MCF 10A (cell line): Measurements from ENCODE around the gene IREB2. TPM values are rescaled to one million over a fixed set of nuclear protein-coding genes. Genes with fewer than 3 reads are reported as not detected.
A peak's percentile ranks its signal among the peaks of the same experiment; 100 is the strongest.

Experiments used
- BruUV-seq: library from RNA; stranded (reverse); fragments of 400-500 nt; replicated peaks from 2 replicates; lab custom pipeline; 2021; lab: Mats Ljungman, UMichigan
- CTCF ChIA-PET: fragments of 300-600 bp; sonication (Branson Sonifier 250); formaldehyde crosslinking; extraction: SDS; loops from one replicate; lab custom pipeline; 2021; ENCODE audit warnings: antibody characterized with exemption, inconsistent platforms; lab: Yijun Ruan, JAX
- POLR2A ChIA-PET: fragments of 300-600, 350-650 bp; sonication (Branson Sonifier 250); formaldehyde crosslinking; extraction: SDS; loops from one replicate; lab custom pipeline; 2020; ENCODE audit warnings: antibody characterized with exemption, inconsistent platforms; lab: Yijun Ruan, JAX
- DNase-seq: peaks from one replicate; pipeline ENCODE4 v3.0.0-alpha.2; 2018; ENCODE audit not compliant: unreplicated experiment
- H3K27ac Mint-ChIP-seq: one replicate; pipeline ENCODE4 v1.8.0; 2022; ENCODE audit warnings: mild to moderate bottlenecking, low read depth, mixed read lengths; ENCODE audit not compliant: unreplicated experiment
- H3K27me3 Mint-ChIP-seq: one replicate; pipeline ENCODE4 v1.8.0; 2022; ENCODE audit warnings: mixed read lengths; ENCODE audit not compliant: insufficient read depth, unreplicated experiment
- H3K36me3 Mint-ChIP-seq: one replicate; pipeline ENCODE4 v1.8.0; 2022; ENCODE audit warnings: mild to moderate bottlenecking, moderate library complexity, mixed read lengths; ENCODE audit not compliant: insufficient read depth, unreplicated experiment
- H3K4me1 Mint-ChIP-seq: one replicate; pipeline ENCODE4 v1.8.0; 2022; ENCODE audit warnings: mixed read lengths; ENCODE audit not compliant: insufficient read depth, unreplicated experiment
- H3K4me3 Mint-ChIP-seq: one replicate; pipeline ENCODE4 v1.8.0; 2022; ENCODE audit warnings: mild to moderate bottlenecking, moderate library complexity, mixed read lengths; ENCODE audit not compliant: unreplicated experiment
- H3K9me3 Mint-ChIP-seq: one replicate; pipeline ENCODE4 v1.8.0; 2022; ENCODE audit warnings: mixed read lengths; ENCODE audit not compliant: unreplicated experiment
- CTCF ChIP-seq: fragments of 200-600 bp; IDR thresholded peaks from one replicate; pipeline ENCODE4 v1.8.0; 2022; ENCODE audit warnings: antibody characterized with exemption, mild to moderate bottlenecking; ENCODE audit not compliant: unreplicated experiment
- intact Hi-C: fragments of 100-400 bp; cut with micrococcal nuclease; formaldehyde crosslinking; loops from 2 replicates; pipeline ENCODE4 v1.14.1; 2022
- total RNA-seq: library from RNA; stranded (reverse); gene quantifications from 2 replicates; pipeline ENCODE4 v1.2.3, GENCODE V29; 2022

Gene IREB2
- total RNA-seq, 1 experiment from 2014 or later, result 43.4 TPM

- no peak for DNase-seq
- Mint-ChIP-seq H3K27ac (no peak overlapping the region), H3K4me3 (no peak overlapping the region), H3K9me3 (no peaks in the 10 kb centered on the region), H3K4me1 (peaks cover 58% of the 10 kb centered on the region), H3K36me3 (peaks cover 25% of the 10 kb centered on the region), H3K27me3 (no peaks in the 10 kb centered on the region)
- ChIA-PET POLR2A (interaction anchor here (1.0 kb wide), 1 partner anchor 11 kb away, joined by 3 read pairs; no protein-coding TSS in a partner anchor), CTCF (no interaction called here)
- intact Hi-C loops, result no loop called here
- BruUV-seq, result no TSS peak
- no peak for TF ChIP-seq CTCF
Observed at GRCh38 chr15:78454992-78455391, 17.0 kb downstream of the IREB2 start.

GRCh38 chr15:78455749-78456148 is 17.7 kb downstream of the IREB2 start:
- Mint-ChIP-seq H3K9me3 (no peaks in the 10 kb centered on the region), H3K4me3 (no peak overlapping the region), H3K4me1 (peaks cover 52% of the 10 kb centered on the region), H3K27me3 (no peaks in the 10 kb centered on the region), H3K27ac (no peak overlapping the region), H3K36me3 (peaks cover 24% of the 10 kb centered on the region)
- no TSS peak for BruUV-seq
- intact Hi-C loops, result no loop called here
- no peak for DNase-seq
- CTCF ChIA-PET, result no interaction called here
- POLR2A ChIA-PET, result interaction anchor here (1.0 kb wide), 1 partner anchor 10 kb away, joined by 3 read pairs; no protein-coding TSS in a partner anchor
- TF ChIP-seq CTCF, result no peak

GRCh38 chr15:78456426-78456825 is 18.4 kb downstream of the IREB2 start:
- intact Hi-C loops, result no loop called here
- DNase-seq, result no peak
- no peaks in the 10 kb centered on the region for H3K27me3 Mint-ChIP-seq
- CTCF ChIA-PET, result interaction anchor here (0.8 kb wide), 1 partner anchor 100 kb away, joined by 3 read pairs; no protein-coding TSS in a partner anchor
- peak overlapping the region; percentile 70 for H3K27ac Mint-ChIP-seq
- H3K9me3 Mint-ChIP-seq, result no peaks in the 10 kb centered on the region
- peaks cover 23% of the 10 kb centered on the region for H3K36me3 Mint-ChIP-seq
- no peak for TF ChIP-seq CTCF
- no peak overlapping the region for H3K4me3 Mint-ChIP-seq
- H3K4me1 Mint-ChIP-seq, result peaks cover 52% of the 10 kb centered on the region
- no TSS peak for BruUV-seq
- POLR2A ChIA-PET, result interaction anchor here (1.3 kb wide), 1 partner anchor 17 kb away, joined by 4 read pairs; no protein-coding TSS in a partner anchor

GRCh38 chr15:78457101-78457500 is 19.1 kb downstream of the IREB2 start:
- CTCF ChIA-PET, result interaction anchor here (0.7 kb wide), 1 partner anchor 140 kb away, joined by 3 read pairs; no protein-coding TSS in a partner anchor
- peaks cover 23% of the 10 kb centered on the region for H3K36me3 Mint-ChIP-seq
- no peaks in the 10 kb centered on the region for H3K27me3 Mint-ChIP-seq
- no peaks in the 10 kb centered on the region for H3K9me3 Mint-ChIP-seq
- no TSS peak for BruUV-seq
- H3K4me1 Mint-ChIP-seq, result peaks cover 48% of the 10 kb centered on the region
- TF ChIP-seq CTCF, result no peak
- DNase-seq, result peak; percentile 56
- POLR2A ChIA-PET, result interaction anchor here (1.3 to 2.0 kb wide), 2 partner anchors 18 to 19 kb away, joined by 4 to 7 read pairs; partner anchors contain the start of gene IREB2
- intact Hi-C loops, result no loop called here
- H3K4me3 Mint-ChIP-seq, result no peak overlapping the region
- peak overlapping the region; percentile 70 for H3K27ac Mint-ChIP-seq
